NAMALWA (cell line): ENCODE results near the gene RPL3.
"Not testable (repeated sequence)": the region's sequence is repeated elsewhere in the genome, so short reads cannot be mapped to it uniquely, and the experiment has no call there.

Experiments
- DNase-seq: peaks from one replicate; pipeline ENCODE4 v3.0.0-alpha.2; 2015; ENCODE audit warnings: low spot score

RPL3 gene

DNA sequence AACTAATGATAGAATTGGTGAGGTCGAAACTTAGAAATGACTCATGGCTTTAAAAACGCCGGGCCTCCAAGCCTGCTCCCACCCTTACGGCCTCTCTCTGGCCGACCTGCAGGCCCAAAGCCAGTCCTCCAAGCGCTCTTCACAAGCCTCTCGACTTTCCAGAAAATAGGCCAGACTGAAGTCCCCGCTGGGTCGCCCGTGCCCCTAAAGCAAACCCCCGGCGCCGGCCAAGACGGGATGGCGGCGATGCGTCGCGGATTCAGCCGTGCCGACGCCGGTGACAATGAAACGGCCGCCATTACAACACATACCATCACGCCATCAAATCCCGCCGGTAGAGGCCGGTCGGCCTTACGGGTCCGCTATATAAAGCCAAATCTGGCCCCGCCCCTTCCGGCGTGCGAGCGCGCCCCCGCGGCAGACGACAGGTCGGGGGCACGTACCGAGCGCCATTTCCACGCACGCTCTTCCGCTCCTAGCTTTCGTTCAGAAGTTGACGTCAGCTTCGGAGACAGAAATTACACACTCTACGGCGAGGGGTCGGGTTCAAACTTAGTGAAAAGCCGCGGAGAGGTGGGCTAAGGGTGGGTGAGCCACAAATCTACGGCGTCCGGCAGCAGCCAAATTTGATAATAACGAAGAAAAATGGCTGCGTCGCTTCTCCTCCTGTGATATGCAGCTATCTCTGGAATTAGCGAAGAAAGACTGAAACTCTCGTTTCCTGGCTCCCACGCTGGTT is at the start of gene RPL3:
Gene RPL3, minus strand, starts transcription at position 340 of the 739 bp plus-strand sequence. Its CDS starts 26 bp downstream, at position 314.
- peak; percentile 99 for DNase-seq

- DNase-seq, result no peak
Observed at GRCh38 chr22:39369186-39369585, 49.8 kb upstream of the RPL3 start.

DNA sequence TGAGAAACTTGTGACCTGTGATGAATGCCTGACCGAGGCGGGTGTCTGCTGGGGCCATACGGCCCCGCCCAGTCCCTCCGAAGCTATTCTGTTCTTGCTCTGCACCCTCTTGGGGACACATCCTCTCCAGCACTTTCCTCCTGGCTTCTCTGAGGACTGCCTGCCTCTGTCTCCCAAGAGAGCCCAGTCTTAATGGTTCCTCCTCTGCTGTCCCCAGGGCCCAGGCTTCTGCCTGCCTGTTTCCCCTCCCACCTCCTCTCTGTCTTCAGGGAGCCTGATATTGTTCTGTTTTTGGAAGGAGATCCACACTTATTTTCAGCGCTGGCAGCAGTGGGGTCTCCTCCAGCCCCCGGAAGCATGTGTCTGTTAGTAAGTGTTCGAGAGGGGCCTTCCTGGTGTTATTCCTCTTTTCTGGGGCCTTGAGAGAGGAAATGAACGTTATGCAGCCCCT is 49.1 kb upstream of the RPL3 start:
- DNase-seq, result no peak

- DNase-seq, result no peak
Observed at GRCh38 chr22:39367035-39367434, 47.6 kb upstream of the RPL3 start.

GRCh38 chr22:39365492-39365780 is 46.0 kb upstream of the RPL3 start:
- DNase-seq, result no peak

GRCh38 chr22:39364714-39365491 is 45.5 kb upstream of the RPL3 start:
- no peak for DNase-seq

DNA sequence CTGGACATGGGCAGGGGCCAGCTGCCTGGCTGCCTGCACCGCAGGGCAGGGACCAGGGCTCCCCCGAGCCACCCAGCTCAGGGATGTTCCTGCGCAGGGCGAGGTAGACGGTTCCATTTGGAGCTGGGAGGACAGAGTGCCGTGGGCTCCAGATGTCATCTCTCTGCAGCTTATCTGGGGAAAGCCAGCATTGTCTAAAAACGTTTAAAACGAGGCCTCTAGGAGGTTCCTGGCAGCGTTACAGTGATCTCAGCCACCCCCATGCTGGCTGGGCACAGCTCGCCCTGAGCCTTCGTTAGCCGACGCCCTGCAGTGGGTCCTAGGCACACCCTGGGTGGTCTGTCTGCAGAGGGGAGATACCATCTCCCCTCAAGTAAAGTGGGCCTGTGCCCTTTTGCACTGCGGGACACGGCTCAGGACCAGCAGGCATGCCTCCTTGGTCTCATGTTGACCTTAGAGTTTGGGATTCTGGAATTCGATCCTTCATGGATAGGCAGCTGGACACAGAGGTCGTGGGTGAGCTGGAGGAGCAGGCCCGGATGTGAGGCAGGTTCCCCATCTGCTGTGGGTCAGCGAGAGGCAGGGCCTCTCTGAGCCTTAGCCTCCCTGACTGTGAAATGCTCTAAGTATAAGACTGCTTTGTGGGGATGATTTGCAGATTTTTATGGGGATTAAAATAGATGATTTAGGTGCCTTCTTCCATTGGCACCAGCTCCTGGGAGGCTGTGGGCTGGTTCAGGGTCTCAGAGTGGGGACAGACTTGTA is 44.5 kb upstream of the RPL3 start:
- no peak for DNase-seq

DNA sequence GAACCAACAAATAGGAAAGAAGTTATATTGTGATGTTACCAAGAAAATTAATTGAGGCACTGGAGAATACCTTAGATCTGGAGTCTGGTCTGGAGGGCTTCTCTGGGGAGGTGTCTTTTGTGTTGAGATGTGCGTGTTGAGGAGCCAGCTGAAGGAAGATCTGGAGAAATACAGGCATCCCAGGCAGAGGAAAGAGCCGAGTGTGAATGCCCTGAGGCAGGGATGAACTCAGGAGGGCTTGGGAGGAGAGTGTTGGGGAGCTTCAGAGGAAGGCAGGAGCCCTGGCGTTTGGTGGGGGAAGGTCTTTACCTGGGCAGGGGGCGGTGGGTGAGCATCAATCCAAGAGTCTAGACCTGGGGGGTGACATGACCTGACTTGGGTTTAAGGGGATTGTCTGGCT is 43.5 kb upstream of the RPL3 start:
- no peak for DNase-seq

DNA sequence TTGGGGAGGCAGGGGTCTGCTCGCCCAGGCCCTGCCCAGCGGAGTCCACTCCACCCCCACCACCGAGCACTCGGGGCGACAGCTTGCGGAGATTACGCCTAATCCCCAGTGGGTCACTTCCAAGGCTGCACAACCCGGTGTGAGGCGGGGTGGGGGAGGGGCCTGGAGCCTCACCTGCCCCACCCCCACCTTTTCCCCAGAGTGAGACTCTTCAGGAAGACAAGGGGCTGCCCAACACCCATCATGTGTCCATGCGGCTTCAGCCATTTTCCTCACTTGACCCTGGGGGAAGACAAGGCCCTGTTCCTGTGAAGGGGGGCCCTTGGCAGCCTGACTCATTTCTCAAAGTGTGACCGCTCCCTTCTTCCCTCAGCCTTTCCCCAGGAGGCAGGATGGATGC is 42.8 kb upstream of the RPL3 start:
- no peak for DNase-seq

DNA sequence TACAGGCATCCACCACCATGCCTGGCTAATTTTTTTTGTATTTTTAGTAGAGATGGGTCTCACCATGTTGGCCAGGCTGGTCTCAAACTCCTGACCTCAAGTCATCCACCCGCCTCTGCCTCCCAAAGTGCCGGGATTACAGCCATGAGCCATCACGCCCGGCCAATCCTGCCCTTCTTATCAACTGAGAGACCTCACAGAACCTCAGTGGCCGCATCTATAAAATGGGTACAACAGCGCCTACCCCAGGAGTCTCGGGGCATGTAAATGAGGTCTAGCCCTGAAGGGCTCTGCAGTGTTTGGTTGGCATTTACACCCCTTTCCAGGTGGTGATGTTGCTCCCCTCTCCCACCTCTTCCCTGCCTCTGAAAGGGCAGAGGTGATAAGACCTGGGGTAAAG is 42.1 kb upstream of the RPL3 start:
- no peak for DNase-seq

GRCh38 chr22:39360674-39361413 is 41.4 kb upstream of the RPL3 start:
- DNase-seq, result no peak

DNA sequence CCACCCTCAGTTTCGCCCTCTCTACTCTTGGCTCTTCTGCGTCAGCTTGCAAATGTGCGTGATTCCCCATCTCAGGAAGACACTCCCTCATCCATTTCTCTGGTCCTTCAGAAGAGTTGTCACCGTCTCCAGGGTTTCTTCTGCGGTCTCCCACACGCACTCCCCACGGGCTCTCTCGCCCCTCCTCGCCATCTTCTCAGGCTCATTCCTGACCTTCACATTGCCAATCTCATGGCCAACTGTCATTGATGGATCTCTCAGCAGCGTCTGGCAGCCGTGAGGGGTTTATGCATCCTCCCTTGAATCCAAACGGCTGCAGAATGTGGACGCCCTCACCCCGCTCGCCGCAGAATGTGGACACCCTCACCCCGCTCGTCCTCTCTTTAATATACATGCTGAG is 40.8 kb upstream of the RPL3 start:
- DNase-seq, result no peak

DNA sequence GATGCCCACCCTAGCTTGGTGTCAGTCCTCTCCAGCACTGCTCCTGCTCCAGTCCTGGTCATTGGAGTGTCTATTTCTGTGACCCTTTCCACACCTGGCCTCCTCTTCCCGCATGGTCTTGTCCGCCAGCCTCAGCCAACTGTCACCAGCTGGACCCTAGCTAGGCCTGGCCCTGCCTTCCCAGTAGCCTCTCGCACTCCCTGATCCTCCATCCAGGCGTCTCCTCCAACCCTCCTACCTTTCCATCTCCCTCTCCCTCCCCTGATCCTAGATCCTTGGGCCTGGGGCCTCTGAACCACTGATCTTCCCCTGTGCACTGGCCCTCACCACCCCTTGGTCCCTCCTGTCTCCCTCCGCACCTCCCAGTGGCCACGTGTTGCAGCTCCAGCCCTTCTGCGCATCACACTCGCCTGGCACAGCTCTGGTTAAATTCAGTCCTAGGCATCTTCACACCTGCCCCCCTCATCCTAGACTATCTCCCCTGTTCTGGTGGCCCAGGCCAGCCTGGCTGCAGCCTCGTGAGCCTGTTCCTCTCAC is 40.3 kb upstream of the RPL3 start:
- DNase-seq, result no peak

DNA sequence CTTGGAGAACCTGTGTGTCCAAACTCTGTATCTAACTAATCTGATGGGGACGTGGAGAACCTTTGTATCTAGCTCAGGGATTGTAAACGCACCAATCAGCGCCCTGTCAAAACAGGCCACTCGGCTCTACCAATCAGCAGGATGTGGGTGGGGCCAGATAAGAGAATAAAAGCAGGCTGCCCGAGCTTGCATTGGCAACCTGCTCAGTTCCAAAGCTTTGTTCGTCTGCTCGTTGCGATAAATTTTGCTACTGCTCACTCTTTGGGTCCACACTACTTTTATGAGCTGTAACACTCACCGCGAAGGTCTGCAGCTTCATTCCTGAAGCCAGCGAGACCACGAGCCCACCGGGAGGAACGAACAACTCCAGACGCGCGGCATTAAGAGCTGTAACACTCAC is 38.8 kb upstream of the RPL3 start:
- DNase-seq, result not testable (repeated sequence)

DNA sequence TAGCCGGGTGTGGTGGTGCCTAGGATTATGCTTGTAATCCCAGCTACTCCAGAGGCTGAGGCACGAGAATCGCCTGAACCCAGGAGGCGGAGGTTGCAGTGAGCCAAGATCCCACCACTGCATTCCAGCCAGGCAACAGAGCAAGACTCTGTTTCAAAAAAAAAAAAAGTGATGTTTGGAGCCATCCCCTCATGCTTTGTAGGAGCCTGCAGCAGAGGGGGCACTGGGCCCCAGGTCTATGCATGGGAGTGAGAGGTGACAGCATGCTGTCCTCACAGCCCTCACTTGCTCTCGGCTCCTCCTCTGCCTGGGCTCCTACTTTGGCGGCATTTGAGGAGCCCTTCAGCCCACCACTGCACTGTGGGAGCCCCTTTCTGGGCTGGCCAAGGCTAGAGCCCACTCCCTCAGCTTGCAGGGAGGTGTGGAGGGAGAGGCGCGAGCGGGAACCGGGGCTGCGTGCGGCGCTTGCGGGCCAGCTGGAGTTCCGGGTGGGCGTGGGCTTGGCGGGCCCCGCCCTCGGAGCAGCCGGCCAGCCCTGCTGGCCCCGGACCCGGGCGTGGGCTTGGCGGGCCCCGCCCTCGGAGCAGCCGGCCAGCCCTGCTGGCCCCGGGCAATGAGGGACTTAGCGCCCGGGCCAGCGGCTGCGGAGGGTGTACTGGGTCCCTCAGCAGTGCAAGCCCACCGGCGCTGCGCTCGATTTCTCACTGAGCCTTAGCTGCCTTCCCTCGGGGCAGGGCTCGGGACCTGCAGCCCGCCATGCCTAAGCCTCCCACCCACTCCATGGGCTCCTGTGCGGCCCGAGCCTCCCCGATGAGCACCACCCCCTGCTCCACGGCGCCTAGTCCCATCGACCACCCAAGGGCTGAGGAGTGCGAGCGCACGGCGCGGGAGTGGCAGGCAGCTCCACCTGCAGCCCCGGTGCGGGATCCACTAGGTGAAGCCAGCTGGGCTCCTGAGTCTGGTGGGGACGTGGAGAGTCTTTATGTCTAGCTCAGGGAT is 38.0 kb upstream of the RPL3 start:
- not testable (repeated sequence) for DNase-seq

DNA sequence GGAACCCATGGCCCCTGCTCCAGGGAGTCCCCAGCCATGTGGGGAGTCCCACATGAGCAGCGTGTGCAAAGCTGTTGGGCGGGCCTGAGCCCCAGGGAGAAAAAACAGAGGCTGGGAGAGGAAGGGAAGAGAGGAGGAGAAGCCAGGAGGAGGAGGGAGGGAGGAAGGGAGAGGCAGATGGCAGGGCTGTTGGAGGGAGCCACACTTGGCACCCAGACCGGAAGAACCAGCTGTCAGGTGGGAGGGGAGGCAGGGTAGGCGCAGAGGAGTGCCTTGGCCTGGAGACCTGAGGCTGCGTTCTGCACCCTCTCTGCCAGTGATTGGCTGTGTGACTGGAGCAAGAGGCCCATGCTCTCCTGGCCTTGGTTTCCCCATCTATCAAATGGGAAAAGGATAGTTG is 37.0 kb upstream of the RPL3 start:
- DNase-seq, result no peak

- DNase-seq, result not testable (repeated sequence)
Observed at GRCh38 chr22:39355805-39356204, 36.4 kb upstream of the RPL3 start.

- DNase-seq, result no peak
Observed at GRCh38 chr22:39355080-39355479, 35.7 kb upstream of the RPL3 start.

- no peak for DNase-seq
Observed at GRCh38 chr22:39353346-39353745, 33.9 kb upstream of the RPL3 start.

DNA sequence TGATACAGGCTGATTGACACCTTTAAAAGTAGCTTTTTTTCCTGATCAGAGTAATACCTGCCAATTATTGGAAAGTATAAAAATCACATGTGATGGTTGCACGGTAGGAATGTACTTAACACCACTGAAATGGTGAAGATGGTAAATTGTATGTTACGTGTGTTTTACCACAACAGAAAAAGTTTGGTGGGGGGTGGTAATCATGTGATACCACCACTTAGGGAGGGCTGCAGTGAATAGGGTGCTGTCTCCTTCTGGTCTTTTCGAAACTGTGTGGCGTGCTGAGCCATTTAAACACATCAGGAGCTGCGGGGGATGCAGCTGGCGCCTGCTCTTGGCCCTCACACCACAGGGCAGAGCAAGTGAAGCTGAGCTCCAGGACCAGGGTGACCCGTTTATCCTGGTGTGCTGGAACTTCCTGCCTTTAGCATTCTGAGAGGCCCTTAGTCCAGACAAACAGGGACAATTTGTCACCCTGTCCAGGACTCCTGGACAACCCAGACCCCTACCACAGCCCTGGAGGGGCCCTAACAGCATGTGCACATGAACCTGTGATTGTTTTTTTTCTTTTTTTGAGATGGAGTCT is 33.0 kb upstream of the RPL3 start:
- no peak for DNase-seq
